K562 (cell line): ENCODE data around the gene UBE2R2. TPM values are rescaled to one million over a fixed set of nuclear protein-coding genes. Genes with fewer than 3 reads are reported as not detected.

Experiments
- ATAC-seq: fragments of 200-7000 bp; cut with Tn5 transposase; 3 replicates; pipeline ENCODE4 v1.9.1; 2020; ENCODE audit warnings: moderate library complexity
- BruUV-seq: library from RNA; stranded (reverse); fragments of 400-500 nt; replicated peaks from 2 replicates; lab custom pipeline; 2021; lab: Mats Ljungman, UMichigan
- CTCF ChIA-PET: fragments of 300-600 bp; formaldehyde crosslinking; extraction: SDS; loops from one replicate; lab custom pipeline; 2021; ENCODE audit warnings: low intra/inter-chr PET ratio; lab: Yijun Ruan, JAX
- POLR2A ChIA-PET: fragments of 300-600, 350-650 bp; sonication (Branson Sonifier 250); formaldehyde crosslinking; extraction: SDS; loops from one replicate; lab custom pipeline; 2021; ENCODE audit warnings: antibody characterized with exemption, inconsistent platforms; lab: Yijun Ruan, JAX
- DNase-seq, 4 experiments: peaks; one replicate each; pipeline versions ENCODE4 v3.0.0 to v3.0.0-alpha.2; 2011 to 2018; ENCODE audit warnings: low spot score in 3 of 4, mixed read lengths in 3 of 4; ENCODE audit errors: extremely low read depth in 1 of 4
- FAIRE-seq: peaks from 2 replicates; lab custom pipeline; 2011; peaks lifted over from hg19 to GRCh38; lab: Jason Lieb, UNC
- H2AFZ ChIP-seq: 2 replicates; pipeline ENCODE4 v1.6.0; 2011; ENCODE audit warnings: low read depth, low read length, control low read depth, inconsistent platforms
- H3K27ac ChIP-seq: fragments of 200-600 bp; 3 replicates; pipeline ENCODE4 v1.8.0; 2011; ENCODE audit warnings: low read depth, mild to moderate bottlenecking, control low read depth, inconsistent platforms, low read length, moderate library complexity, mixed read lengths; ENCODE audit errors: extremely low read depth
- H3K27me3 ChIP-seq, 2 experiments: fragments of 300-600 bp in 1 of 2; 2 replicates in 1 of 2; 3 replicates in 1 of 2; pipeline versions ENCODE4 v1.6.0 to v1.8.0; 2011; ENCODE audit warnings: inconsistent platforms in 2 of 2, low read length in 2 of 2, mild to moderate bottlenecking in 1 of 2, mixed read lengths in 1 of 2, moderate library complexity in 1 of 2; ENCODE audit not compliant: control insufficient read depth in 2 of 2, insufficient read depth in 2 of 2
- H3K36me3 ChIP-seq: fragments of 300-600 bp; 3 replicates; pipeline ENCODE4 v1.8.0; 2011; ENCODE audit warnings: mild to moderate bottlenecking, low read length, inconsistent platforms; ENCODE audit not compliant: control insufficient read depth, insufficient read depth
- H3K4me1 ChIP-seq, 2 experiments: fragments of 200-600 bp in 1 of 2; replicated peaks in 1 of 2; 2 replicates in 1 of 2; 3 replicates in 1 of 2; pipeline versions ENCODE4 v1.5.1 to v1.8.0; 2011; ENCODE audit warnings: inconsistent platforms in 2 of 2, low read length in 2 of 2, mild to moderate bottlenecking in 1 of 2, mixed read lengths in 1 of 2, moderate library complexity in 1 of 2; ENCODE audit not compliant: control insufficient read depth in 2 of 2, insufficient read depth in 2 of 2
- H3K4me2 ChIP-seq: 2 replicates; pipeline ENCODE4 v1.6.1; 2011; ENCODE audit warnings: low read length, control low read depth, inconsistent platforms, mixed read lengths; ENCODE audit not compliant: insufficient read depth
- H3K4me3 ChIP-seq: fragments of 200-600 bp; sonication (generic), shearing (Covaris generic); 2 replicates; pipeline ENCODE4 v1.5.1; 2016; ENCODE audit warnings: control low read depth, inconsistent platforms
- H3K79me2 ChIP-seq: fragments of 200-600 bp; 3 replicates; pipeline ENCODE4 v1.8.0; 2011; ENCODE audit warnings: low read length, inconsistent platforms; ENCODE audit not compliant: control insufficient read depth, insufficient read depth
- H3K9ac ChIP-seq, 2 experiments: 2 replicates each; pipeline versions ENCODE4 v1.6.0 to v1.6.1; 2011; ENCODE audit warnings: low read depth in 2 of 2, low read length in 2 of 2, control low read depth in 1 of 2, inconsistent platforms in 1 of 2, mild to moderate bottlenecking in 1 of 2, mixed read lengths in 1 of 2; ENCODE audit not compliant: insufficient read depth in 1 of 2
- H3K9me1 ChIP-seq: one replicate; pipeline ENCODE4 v1.6.0; 2011; ENCODE audit warnings: inconsistent platforms, mild to moderate bottlenecking, low read length, moderate library complexity; ENCODE audit not compliant: control insufficient read depth, insufficient read depth
- H3K9me3 ChIP-seq: replicated peaks from 2 replicates; pipeline ENCODE4 v1.5.1; 2011; ENCODE audit warnings: low read depth, low read length, inconsistent platforms; ENCODE audit not compliant: control insufficient read depth, insufficient read depth
- H4K20me1 ChIP-seq: replicated peaks from 2 replicates; pipeline ENCODE4 v1.6.1; 2011; ENCODE audit warnings: low read length, inconsistent platforms, mixed read lengths; ENCODE audit not compliant: control insufficient read depth, insufficient read depth
- CBX2 ChIP-seq: fragments of 200-600 bp; sonication (generic); IDR thresholded peaks from one replicate; pipeline ENCODE4 v1.6.1; 2012; ENCODE audit warnings: mild to moderate bottlenecking, low read length, inconsistent platforms; ENCODE audit not compliant: insufficient read depth, poor library complexity, severe bottlenecking
- GABPB2 ChIP-seq: fragments of 250-450 bp; sonication (Bioruptor Pico); conservative IDR thresholded peaks from 2 replicates; pipeline ENCODE4 v1.5.1; 2021; ENCODE audit warnings: mild to moderate bottlenecking
- GATAD2B ChIP-seq: fragments of 450-650 bp; IDR thresholded peaks from 2 replicates; pipeline ENCODE4 v1.6.1; 2017; ENCODE audit warnings: mild to moderate bottlenecking, borderline replicate concordance
- HOXB6 ChIP-seq: fragments of 250-450 bp; sonication (Bioruptor Pico); IDR thresholded peaks from 2 replicates; pipeline ENCODE4 v1.5.1; 2022; ENCODE audit warnings: mild to moderate bottlenecking, borderline replicate concordance
- ILK ChIP-seq: fragments of 450-650 bp; IDR thresholded peaks from 2 replicates; pipeline ENCODE4 v1.6.1; 2016; ENCODE audit warnings: missing genetic modification characterization, low read depth, mild to moderate bottlenecking, missing compliant biosample characterization, moderate library complexity, borderline replicate concordance
- JUND ChIP-seq, 2 experiments: IDR thresholded peaks; 2 replicates in 1 of 2; 3 replicates in 1 of 2; pipeline ENCODE4 v1.6.1; 2011; ENCODE audit warnings: borderline replicate concordance in 2 of 2, low read depth in 2 of 2, low read length in 2 of 2, improper control_type of control experiment in 1 of 2, missing biosample characterization in 1 of 2, missing genetic modification characterization in 1 of 2, missing genetic modification reagents in 1 of 2
- PML ChIP-seq: IDR thresholded peaks from 2 replicates; pipeline ENCODE4 v1.6.1; 2012; ENCODE audit warnings: low read length, inconsistent platforms
- SAFB2 ChIP-seq: fragments of 200-400 bp; formaldehyde crosslinking; IDR thresholded peaks from 2 replicates; pipeline ENCODE4 v1.6.1; 2018; ENCODE audit warnings: borderline replicate concordance, low read length, low read depth, moderate library complexity; ENCODE audit not compliant: severe bottlenecking
- SAP30 ChIP-seq: fragments of 200-600 bp; sonication (generic); IDR thresholded peaks from 2 replicates; pipeline ENCODE4 v1.6.1; 2012; ENCODE audit warnings: borderline replicate concordance, low read depth, mild to moderate bottlenecking, moderate library complexity, low read length, control low read depth, inconsistent platforms; ENCODE audit not compliant: insufficient read depth, poor library complexity, severe bottlenecking
- SIRT6 ChIP-seq: IDR thresholded peaks from one replicate; pipeline ENCODE4 v1.6.1; 2012; ENCODE audit warnings: low read depth, mild to moderate bottlenecking, control low read depth, inconsistent platforms, low read length, moderate library complexity
- SMARCA5 ChIP-seq: fragments of 450-650 bp; IDR thresholded peaks from 2 replicates; pipeline ENCODE4 v1.6.1; 2016
- STAT5B ChIP-seq: fragments of 250-450 bp; sonication (Bioruptor Pico); IDR thresholded peaks from 2 replicates; pipeline ENCODE4 v1.8.0; 2021; ENCODE audit warnings: mild to moderate bottlenecking, inconsistent platforms
- ZNF586 ChIP-seq: fragments of 450-650 bp; formaldehyde crosslinking; conservative IDR thresholded peaks from 2 replicates; pipeline ENCODE4 v1.4.0; 2020; ENCODE audit warnings: mild to moderate bottlenecking, moderate library complexity
- ZNF668 ChIP-seq: fragments of 250-450 bp; sonication (Bioruptor Pico); IDR thresholded peaks from 2 replicates; pipeline ENCODE4 v1.8.0; 2022; ENCODE audit warnings: mild to moderate bottlenecking, inconsistent platforms
- WGBS: fragments of 100-300 bp; shearing (Covaris generic); methylation state at CpG from one replicate; pipeline ENCODE4 v1.1.6; 2016; ENCODE audit warnings: low coverage, mixed read lengths; ENCODE audit not compliant: insufficient coverage; ENCODE audit errors: missing lambda C conversion rate; 5-methylcytosine and 5-hydroxymethylcytosine counted together
- in situ Hi-C: fragments of 300-500 bp; cut with MboI; formaldehyde crosslinking; loops from 4 replicates; pipeline ENCODE4 v1.15.0; 2018; ENCODE audit warnings: inconsistent platforms, mixed read lengths
- intact Hi-C: fragments of 100-400 bp; cut with micrococcal nuclease; formaldehyde crosslinking; loops from 2 replicates; pipeline ENCODE4 v1.14.2; 2022
- polyA plus RNA-seq, 8 experiments: library from polyadenylated mRNA; depleted of rRNA in 4 of 8; stranded (reverse) in 5 of 8; unstranded in 3 of 8; fragments of >200 nt; fragmentation: Nextera tagmentation in 2 of 8; fragmentation: Illumina TruSeq in 1 of 8; extraction: Ambion mirVana in 2 of 8; extraction: Trizol in 1 of 8; gene quantifications; 2 replicates each; pipeline versions ENCODE4 v1.2.1 to v1.2.3, GENCODE V29; 2011 to 2014; ENCODE audit warnings: inconsistent platforms in 1 of 8, missing spikeins in 1 of 8
- total RNA-seq, 7 experiments: library from RNA; depleted of rRNA in 6 of 7; stranded (reverse); fragments of >200 nt in 6 of 7; fragmentation: Illumina TruSeq in 2 of 7; extraction: Trizol in 2 of 7; gene quantifications; 2 replicates each; pipeline versions ENCODE4 v1.2.1 to v1.2.3, GENCODE V29; 2011 to 2021; ENCODE audit warnings: low replicate concordance in 1 of 7
- TF ChIP-seq, protein P1 (sequence below): conservative IDR thresholded peaks from 2 replicates; pipeline ENCODE4 v1.6.1; 2011; ENCODE audit warnings: low read depth, mild to moderate bottlenecking, low read length; ENCODE audit not compliant: control insufficient read depth
- TF ChIP-seq, protein P2 (sequence below): IDR thresholded peaks from 2 replicates; pipeline ENCODE4 v1.6.1; 2011; ENCODE audit warnings: borderline replicate concordance, low read depth, mild to moderate bottlenecking, moderate library complexity, low read length; ENCODE audit not compliant: insufficient read depth, poor library complexity, severe bottlenecking
- TF ChIP-seq, protein P3 (sequence below): fragments of 450-650 bp; conservative IDR thresholded peaks from 2 replicates; pipeline ENCODE4 v1.6.1; 2016; ENCODE audit warnings: missing genetic modification characterization, low read depth, mild to moderate bottlenecking, control low read depth, missing compliant biosample characterization

Gene UBE2R2
- total and polyA plus RNA-seq, 9 of the 15 experiments (the other 6 are each of a cell fraction or from before 2014, with no cell fraction given) = 7.8 to 26.2 (median 11.8) TPM

- Histone ChIP-seq H4K20me1 (no peaks in the 10 kb centered on the region), H3K9me3 (no peaks in the 10 kb centered on the region), H3K9me1 (no peaks in the 10 kb centered on the region), H3K79me2 (no peaks in the 10 kb centered on the region), H3K27ac (no peak overlapping the region), H3K4me2 (no peak overlapping the region), H3K9ac (no peak overlapping the region), H3K4me1 (peaks cover 0 to 7% of the 10 kb centered on the region in 2 experiments; a peak in 2 of 5 replicates), H3K36me3 (no peaks in the 10 kb centered on the region), H3K27me3 (peaks cover 0 to 4% of the 10 kb centered on the region in 2 experiments; a peak in 2 of 5 replicates), H3K4me3 (no peak overlapping the region), H2AFZ (peak overlapping the region; percentile 43; the same call in 1 of the 2 replicates)
- no TSS peak for BruUV-seq
- in situ Hi-C loops (no loop called here), intact Hi-C loops (no loop called here)
- ATAC-seq (peak; percentile 76), DNase-seq (peak in 1 of 4 experiments; percentile 73), FAIRE-seq (peak; percentile 23)
- POLR2A ChIA-PET = no interaction called here
- CTCF ChIA-PET = no interaction called here
- 0% methylated on average over 2 of the region's 2 CpGs for WGBS
- TF ChIP-seq SMARCA5 (no peak), JUND (IDR thresholded peaks at IDR 0.05; ENCODE audit: borderline replicate concordance, low read depth, low read length) (peak; percentile 19; the same call in 1 of the 2 replicates), JUND (tag; IDR thresholded peaks at IDR 0.05; ENCODE audit: borderline replicate concordance, low read depth, low read length) (peak; percentile 18; the same call in 1 of the 3 replicates), ZNF586 (CRISPR knock-in tag) (no peak), SAFB2 (no peak), GABPB2 (no peak), ILK (no peak), CBX2 (no peak), PML (no peak), GATAD2B (no peak), ZNF668 (no peak), SAP30 (no peak), HOXB6 (CRISPR knock-in tag) (no peak), SIRT6 (no peak), STAT5B (CRISPR knock-in tag) (no peak)
- TF ChIP-seq, protein P1, sequence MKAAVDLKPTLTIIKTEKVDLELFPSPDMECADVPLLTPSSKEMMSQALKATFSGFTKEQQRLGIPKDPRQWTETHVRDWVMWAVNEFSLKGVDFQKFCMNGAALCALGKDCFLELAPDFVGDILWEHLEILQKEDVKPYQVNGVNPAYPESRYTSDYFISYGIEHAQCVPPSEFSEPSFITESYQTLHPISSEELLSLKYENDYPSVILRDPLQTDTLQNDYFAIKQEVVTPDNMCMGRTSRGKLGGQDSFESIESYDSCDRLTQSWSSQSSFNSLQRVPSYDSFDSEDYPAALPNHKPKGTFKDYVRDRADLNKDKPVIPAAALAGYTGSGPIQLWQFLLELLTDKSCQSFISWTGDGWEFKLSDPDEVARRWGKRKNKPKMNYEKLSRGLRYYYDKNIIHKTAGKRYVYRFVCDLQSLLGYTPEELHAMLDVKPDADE = no peak
- TF ChIP-seq, protein P2, sequence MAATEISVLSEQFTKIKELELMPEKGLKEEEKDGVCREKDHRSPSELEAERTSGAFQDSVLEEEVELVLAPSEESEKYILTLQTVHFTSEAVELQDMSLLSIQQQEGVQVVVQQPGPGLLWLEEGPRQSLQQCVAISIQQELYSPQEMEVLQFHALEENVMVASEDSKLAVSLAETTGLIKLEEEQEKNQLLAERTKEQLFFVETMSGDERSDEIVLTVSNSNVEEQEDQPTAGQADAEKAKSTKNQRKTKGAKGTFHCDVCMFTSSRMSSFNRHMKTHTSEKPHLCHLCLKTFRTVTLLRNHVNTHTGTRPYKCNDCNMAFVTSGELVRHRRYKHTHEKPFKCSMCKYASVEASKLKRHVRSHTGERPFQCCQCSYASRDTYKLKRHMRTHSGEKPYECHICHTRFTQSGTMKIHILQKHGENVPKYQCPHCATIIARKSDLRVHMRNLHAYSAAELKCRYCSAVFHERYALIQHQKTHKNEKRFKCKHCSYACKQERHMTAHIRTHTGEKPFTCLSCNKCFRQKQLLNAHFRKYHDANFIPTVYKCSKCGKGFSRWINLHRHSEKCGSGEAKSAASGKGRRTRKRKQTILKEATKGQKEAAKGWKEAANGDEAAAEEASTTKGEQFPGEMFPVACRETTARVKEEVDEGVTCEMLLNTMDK = no peak
- TF ChIP-seq, protein P3, sequence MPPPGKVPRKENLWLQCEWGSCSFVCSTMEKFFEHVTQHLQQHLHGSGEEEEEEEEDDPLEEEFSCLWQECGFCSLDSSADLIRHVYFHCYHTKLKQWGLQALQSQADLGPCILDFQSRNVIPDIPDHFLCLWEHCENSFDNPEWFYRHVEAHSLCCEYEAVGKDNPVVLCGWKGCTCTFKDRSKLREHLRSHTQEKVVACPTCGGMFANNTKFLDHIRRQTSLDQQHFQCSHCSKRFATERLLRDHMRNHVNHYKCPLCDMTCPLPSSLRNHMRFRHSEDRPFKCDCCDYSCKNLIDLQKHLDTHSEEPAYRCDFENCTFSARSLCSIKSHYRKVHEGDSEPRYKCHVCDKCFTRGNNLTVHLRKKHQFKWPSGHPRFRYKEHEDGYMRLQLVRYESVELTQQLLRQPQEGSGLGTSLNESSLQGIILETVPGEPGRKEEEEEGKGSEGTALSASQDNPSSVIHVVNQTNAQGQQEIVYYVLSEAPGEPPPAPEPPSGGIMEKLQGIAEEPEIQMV (tag) = no peak
Measured at GRCh38 chr9:33791117-33791516, 25.8 kb upstream of the UBE2R2 start.
